Hepatocyte (in vitro differentiated cells): ENCODE data around the gene FMNL3.

Experiments
- EZH2phosphoT487 ChIP-seq: fragments of 200-600 bp; sonication (generic); IDR thresholded peaks from one replicate; pipeline ENCODE4 v1.6.1; 2018; ENCODE audit warnings: antibody characterized with exemption, mild to moderate bottlenecking, low read depth, moderate library complexity; ENCODE audit not compliant: unreplicated experiment, severe bottlenecking
- TF ChIP-seq, protein P1 (sequence below): fragments of 200-600 bp; sonication (generic); IDR thresholded peaks from 2 replicates; pipeline ENCODE4 v1.5.1; 2016; ENCODE audit warnings: antibody characterized with exemption, mild to moderate bottlenecking; ENCODE audit not compliant: poor library complexity

DNA sequence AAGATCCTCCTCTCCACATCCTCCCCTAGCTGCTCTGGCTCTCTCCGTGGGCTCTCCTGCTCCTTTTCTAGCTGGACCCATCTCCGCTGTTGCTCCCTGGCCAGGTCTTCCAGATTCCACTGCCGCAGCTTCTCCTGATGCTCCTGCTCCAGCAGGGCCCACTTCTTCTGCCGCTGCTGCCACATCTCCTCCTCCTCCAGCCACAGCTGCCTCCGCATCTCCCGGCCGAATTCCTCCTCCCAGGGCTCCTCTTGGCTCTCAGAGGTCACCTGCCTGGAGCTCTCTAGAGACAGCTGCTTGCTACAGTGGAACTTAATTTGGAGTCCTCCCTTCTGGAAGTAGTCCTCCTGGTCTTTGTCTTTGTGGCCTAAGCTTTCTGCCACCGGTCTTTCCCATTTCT, 107.2 kb downstream of the FMNL3 start:
- TF ChIP-seq, protein P1, sequence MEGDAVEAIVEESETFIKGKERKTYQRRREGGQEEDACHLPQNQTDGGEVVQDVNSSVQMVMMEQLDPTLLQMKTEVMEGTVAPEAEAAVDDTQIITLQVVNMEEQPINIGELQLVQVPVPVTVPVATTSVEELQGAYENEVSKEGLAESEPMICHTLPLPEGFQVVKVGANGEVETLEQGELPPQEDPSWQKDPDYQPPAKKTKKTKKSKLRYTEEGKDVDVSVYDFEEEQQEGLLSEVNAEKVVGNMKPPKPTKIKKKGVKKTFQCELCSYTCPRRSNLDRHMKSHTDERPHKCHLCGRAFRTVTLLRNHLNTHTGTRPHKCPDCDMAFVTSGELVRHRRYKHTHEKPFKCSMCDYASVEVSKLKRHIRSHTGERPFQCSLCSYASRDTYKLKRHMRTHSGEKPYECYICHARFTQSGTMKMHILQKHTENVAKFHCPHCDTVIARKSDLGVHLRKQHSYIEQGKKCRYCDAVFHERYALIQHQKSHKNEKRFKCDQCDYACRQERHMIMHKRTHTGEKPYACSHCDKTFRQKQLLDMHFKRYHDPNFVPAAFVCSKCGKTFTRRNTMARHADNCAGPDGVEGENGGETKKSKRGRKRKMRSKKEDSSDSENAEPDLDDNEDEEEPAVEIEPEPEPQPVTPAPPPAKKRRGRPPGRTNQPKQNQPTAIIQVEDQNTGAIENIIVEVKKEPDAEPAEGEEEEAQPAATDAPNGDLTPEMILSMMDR, result no peak
- no peak for TF ChIP-seq EZH2phosphoT487
